ENCODE measurements around the gene ING3.

Gene ING3

DNA sequence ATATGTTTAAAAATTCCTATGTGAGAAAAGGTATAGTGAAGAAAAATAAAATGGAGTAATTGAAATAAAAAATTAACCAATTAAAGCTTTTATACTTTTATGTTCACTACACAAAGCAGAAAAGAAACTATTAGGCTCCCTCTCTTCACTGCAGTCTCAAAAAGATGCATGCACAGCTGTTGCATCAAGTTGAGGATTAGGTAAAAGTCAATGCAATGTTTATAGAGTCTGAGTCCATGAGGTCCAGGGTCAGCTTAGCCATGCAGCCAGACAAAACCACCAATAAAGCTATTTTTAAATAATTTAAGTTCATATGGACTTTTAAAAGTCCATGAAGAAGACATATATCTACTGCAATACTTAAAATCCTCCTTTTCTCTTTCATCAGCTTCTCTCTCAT is 31.1 kb upstream of the ING3 start:
- TF ChIP-seq SIN3A (IDR thresholded peaks at IDR 0.05; ENCODE audit: borderline replicate concordance, insufficient read depth, low read length): no peak
- no peak for TF ChIP-seq FOXP2 (optimal IDR thresholded peaks at IDR 0.05; ENCODE audit: borderline replicate concordance, extremely low read depth, extremely low read length, insufficient read depth)
- TF ChIP-seq, protein P1, sequence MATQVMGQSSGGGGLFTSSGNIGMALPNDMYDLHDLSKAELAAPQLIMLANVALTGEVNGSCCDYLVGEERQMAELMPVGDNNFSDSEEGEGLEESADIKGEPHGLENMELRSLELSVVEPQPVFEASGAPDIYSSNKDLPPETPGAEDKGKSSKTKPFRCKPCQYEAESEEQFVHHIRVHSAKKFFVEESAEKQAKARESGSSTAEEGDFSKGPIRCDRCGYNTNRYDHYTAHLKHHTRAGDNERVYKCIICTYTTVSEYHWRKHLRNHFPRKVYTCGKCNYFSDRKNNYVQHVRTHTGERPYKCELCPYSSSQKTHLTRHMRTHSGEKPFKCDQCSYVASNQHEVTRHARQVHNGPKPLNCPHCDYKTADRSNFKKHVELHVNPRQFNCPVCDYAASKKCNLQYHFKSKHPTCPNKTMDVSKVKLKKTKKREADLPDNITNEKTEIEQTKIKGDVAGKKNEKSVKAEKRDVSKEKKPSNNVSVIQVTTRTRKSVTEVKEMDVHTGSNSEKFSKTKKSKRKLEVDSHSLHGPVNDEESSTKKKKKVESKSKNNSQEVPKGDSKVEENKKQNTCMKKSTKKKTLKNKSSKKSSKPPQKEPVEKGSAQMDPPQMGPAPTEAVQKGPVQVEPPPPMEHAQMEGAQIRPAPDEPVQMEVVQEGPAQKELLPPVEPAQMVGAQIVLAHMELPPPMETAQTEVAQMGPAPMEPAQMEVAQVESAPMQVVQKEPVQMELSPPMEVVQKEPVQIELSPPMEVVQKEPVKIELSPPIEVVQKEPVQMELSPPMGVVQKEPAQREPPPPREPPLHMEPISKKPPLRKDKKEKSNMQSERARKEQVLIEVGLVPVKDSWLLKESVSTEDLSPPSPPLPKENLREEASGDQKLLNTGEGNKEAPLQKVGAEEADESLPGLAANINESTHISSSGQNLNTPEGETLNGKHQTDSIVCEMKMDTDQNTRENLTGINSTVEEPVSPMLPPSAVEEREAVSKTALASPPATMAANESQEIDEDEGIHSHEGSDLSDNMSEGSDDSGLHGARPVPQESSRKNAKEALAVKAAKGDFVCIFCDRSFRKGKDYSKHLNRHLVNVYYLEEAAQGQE (IDR thresholded peaks at IDR 0.05; ENCODE audit: insufficient read depth in 1 of 2, low read depth in 2 of 2, low read length in 2 of 2): no peak
- no peak for TF ChIP-seq TAF1 (IDR thresholded peaks at IDR 0.05; ENCODE audit: borderline replicate concordance, insufficient read depth, low read length)
- no peak for TF ChIP-seq POLR2AphosphoS5 (IDR thresholded peaks at IDR 0.05; ENCODE audit: low read depth, low read length)

DNA sequence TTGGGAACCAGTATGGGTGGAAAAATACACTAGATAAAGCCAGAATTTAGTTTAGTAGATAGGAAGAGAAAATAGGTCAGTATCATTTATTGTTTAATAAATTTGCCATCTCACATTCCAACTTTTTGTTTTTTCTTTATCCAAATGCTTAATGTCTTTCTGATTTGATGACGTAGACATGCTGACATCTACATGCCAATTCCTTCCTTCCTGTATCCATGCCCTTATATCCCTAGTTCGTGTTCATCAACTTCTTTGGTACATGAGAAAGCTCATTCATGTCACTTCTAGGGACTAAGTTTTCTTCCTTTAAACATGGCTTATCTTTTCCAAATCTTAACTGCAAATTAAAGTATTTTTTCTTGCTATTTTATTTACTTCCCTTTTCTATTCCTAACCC is 30.5 kb upstream of the ING3 start:
- TF ChIP-seq TAF1 (IDR thresholded peaks at IDR 0.05; ENCODE audit: borderline replicate concordance, insufficient read depth, low read length) (no peak), POLR2AphosphoS5 (IDR thresholded peaks at IDR 0.05; ENCODE audit: low read depth, low read length) (no peak), SIN3A (IDR thresholded peaks at IDR 0.05; ENCODE audit: borderline replicate concordance, insufficient read depth, low read length) (no peak), FOXP2 (optimal IDR thresholded peaks at IDR 0.05; ENCODE audit: borderline replicate concordance, extremely low read depth, extremely low read length, insufficient read depth) (no peak)
- TF ChIP-seq, protein P1 (IDR thresholded peaks at IDR 0.05; ENCODE audit: insufficient read depth in 1 of 2, low read depth in 2 of 2, low read length in 2 of 2): no peak

DNA sequence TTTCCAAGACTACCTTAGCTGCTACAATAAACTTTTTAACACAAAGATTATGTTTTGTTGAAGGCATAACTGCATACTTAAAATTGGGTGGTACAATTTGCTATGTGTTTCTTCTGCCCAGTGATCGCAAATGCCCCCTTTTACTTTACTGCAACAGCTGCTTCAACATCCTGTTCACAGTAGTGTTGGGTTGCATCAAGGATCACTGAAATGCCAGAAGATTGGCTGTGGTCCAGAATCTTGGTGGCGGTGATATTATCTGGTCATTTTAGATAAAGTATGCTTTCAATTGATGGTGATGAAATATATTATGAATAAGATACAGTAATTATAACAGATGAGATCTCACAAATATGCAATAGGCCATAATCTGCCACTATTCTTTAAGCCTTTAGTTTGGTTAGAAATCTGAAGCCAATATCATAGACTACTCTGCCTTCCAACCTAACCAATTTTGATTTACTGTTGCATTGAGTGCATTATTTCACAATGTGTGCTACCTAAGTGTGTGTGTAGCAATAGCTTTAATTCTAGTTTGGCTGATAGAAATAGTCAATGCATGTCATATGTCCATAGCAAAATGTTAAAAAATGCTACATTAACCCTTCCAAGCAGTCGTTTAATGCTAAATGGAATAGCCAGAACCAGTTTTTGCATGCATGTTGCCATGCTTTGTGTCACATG is 29.8 kb upstream of the ING3 start:
- no peak for TF ChIP-seq POLR2AphosphoS5 (IDR thresholded peaks at IDR 0.05; ENCODE audit: low read depth, low read length)
- TF ChIP-seq SIN3A (IDR thresholded peaks at IDR 0.05; ENCODE audit: borderline replicate concordance, insufficient read depth, low read length): no peak
- no peak for TF ChIP-seq TAF1 (IDR thresholded peaks at IDR 0.05; ENCODE audit: borderline replicate concordance, insufficient read depth, low read length)
- TF ChIP-seq, protein P1 (IDR thresholded peaks at IDR 0.05; ENCODE audit: insufficient read depth in 1 of 2, low read depth in 2 of 2, low read length in 2 of 2): no peak
- TF ChIP-seq FOXP2 (optimal IDR thresholded peaks at IDR 0.05; ENCODE audit: borderline replicate concordance, extremely low read depth, extremely low read length, insufficient read depth): no peak

DNA sequence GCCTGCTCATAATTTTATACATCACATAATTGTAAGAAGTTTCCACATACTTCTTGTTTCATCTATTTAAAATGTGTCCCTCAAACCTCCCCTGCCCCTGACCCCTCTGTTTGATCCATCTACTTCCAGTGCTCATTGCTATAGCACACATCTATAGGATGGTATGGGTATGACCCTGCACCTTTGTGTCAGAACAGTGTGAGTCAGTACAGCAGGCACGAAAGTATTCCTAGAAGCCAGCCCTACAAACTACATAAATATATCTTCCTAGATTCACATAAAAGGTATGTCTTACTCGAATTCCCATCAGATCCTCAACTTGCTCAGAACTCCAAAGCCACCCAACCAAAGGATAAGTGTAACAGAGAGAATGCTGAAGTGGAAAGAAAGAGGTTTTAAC is 25.7 kb upstream of the ING3 start:
- TF ChIP-seq FOXP2 (optimal IDR thresholded peaks at IDR 0.05; ENCODE audit: borderline replicate concordance, extremely low read depth, extremely low read length, insufficient read depth) (no peak), TAF1 (IDR thresholded peaks at IDR 0.05; ENCODE audit: borderline replicate concordance, insufficient read depth, low read length) (no peak), POLR2AphosphoS5 (IDR thresholded peaks at IDR 0.05; ENCODE audit: low read depth, low read length) (no peak), SIN3A (IDR thresholded peaks at IDR 0.05; ENCODE audit: borderline replicate concordance, insufficient read depth, low read length) (no peak)
- TF ChIP-seq, protein P1 (IDR thresholded peaks at IDR 0.05; ENCODE audit: insufficient read depth in 1 of 2, low read depth in 2 of 2, low read length in 2 of 2): no peak

Measured in PFSK-1 (cell line).